Urothelium cell line (cell line): ENCODE measurements around the gene CHTF18.
A peak's percentile ranks its signal among the peaks of the same experiment; 100 is the strongest.
"Not testable (repeated sequence)": the region's sequence is repeated elsewhere in the genome, so short reads cannot be mapped to it uniquely, and the experiment has no call there.

Experiments used
- DNase-seq: peaks from one replicate; pipeline ENCODE4 v3.0.0; 2011; ENCODE audit warnings: low spot score, mixed read lengths
- FAIRE-seq: peaks from 2 replicates; lab custom pipeline; 2011; peaks lifted over from hg19 to GRCh38; lab: Jason Lieb, UNC

The CHTF18 gene

GRCh38 chr16:788399-789126 is at the start of gene CHTF18:
Gene CHTF18, plus strand, starts transcription at chr16:788620. Its CDS starts 65 bp downstream, at chr16:788685.
- FAIRE-seq = peak; percentile 94

GRCh38 chr16:739560-740458 is 48.6 kb upstream of the CHTF18 start:
- no peak for DNase-seq
- no peak for FAIRE-seq

More at GRCh38 chr16:788399-789126, at the start of gene CHTF18:
- peak; percentile 99 for DNase-seq

DNA sequence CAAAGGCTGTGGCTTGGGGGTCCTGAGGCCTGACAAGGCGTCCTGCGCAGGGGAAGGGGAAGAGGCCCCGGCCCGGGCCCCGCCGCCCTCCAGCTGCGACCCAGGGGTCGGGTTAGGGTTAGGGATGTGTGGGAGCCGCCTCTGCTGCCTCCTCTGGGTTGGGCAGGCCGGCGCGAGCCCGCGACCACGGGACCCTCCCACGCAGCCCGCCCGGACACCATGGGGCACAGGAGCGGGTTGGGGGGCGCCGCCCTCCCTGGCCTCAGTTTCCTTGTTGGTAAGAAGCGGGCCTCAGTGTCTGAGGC is 48.0 kb upstream of the CHTF18 start:
- FAIRE-seq = no peak
- DNase-seq = no peak

- DNase-seq (peak; percentile 93), FAIRE-seq (peak; percentile 77)
Observed at GRCh38 chr16:740764-741505, 47.5 kb upstream of the CHTF18 start, which contains the start of gene CIAO3. Gene CIAO3, minus strand, starts transcription at chr16:740997. Its CDS starts 12 bp downstream, at chr16:740985.

DNA sequence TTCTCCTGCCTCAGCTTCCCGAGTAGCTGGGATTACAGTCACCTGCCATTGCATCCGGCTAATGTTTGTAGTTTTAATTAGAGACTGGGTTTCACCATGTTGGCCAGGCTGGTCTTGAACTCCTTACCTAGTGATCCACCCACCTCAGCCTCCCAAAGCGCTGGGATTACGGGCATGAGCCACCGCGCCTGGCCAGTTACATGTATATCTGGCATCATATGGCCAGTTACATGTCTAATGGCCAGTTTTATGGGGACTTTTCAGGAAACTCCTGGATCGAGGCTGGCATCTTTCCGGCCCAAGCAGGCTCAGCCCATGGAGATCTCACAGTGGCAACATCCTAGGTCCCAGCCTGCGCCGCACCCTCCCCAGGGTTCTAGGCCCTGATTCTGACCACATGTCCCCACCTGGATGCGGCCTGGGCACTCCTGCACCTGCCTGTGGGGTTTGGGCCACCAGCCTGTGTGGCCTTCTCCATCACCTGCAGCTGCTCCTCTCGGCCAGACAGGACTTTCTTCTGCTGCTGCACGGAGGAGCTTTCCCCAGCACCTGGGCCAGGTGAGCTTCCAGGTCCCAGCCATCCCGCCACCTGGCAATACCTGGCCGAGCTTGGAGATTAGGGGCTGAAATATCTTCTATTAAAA is 46.3 kb upstream of the CHTF18 start:
- no peak for FAIRE-seq
- DNase-seq = no peak

- not testable (repeated sequence) for DNase-seq, FAIRE-seq
Observed at GRCh38 chr16:742894-743293, 45.5 kb upstream of the CHTF18 start.

- FAIRE-seq = no peak
Observed at GRCh38 chr16:743794-744500, 44.5 kb upstream of the CHTF18 start.

GRCh38 chr16:745739-746138 is 42.7 kb upstream of the CHTF18 start:
- DNase-seq (peak; percentile 68), FAIRE-seq (peak; percentile 9)

More at GRCh38 chr16:743794-744500, 44.5 kb upstream of the CHTF18 start:
- no peak for DNase-seq

GRCh38 chr16:746637-747036 is 41.8 kb upstream of the CHTF18 start:
- FAIRE-seq (no peak), DNase-seq (no peak)

GRCh38 chr16:747978-748746 is 40.3 kb upstream of the CHTF18 start:
- FAIRE-seq = no peak
- DNase-seq = no peak

DNA sequence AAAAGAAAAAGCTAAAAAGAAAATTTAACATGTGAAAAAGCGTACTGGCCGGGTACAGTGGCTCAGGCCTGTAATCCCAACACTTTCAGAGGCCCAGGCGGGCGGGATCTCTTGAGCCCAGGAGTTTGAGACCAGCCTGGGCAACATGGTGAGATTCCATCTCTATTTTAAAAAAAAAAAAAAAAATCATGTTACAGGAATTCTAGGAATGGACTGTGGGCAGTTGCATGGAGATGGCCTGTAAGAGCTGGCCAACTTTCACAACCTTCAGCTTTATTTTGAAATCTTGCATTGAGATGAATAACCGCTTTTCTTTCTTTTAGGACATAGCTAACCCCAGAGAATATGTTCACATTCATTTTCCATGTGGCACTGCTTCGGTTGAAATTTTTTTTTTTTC is 39.4 kb upstream of the CHTF18 start:
- no peak for FAIRE-seq
- no peak for DNase-seq

DNA sequence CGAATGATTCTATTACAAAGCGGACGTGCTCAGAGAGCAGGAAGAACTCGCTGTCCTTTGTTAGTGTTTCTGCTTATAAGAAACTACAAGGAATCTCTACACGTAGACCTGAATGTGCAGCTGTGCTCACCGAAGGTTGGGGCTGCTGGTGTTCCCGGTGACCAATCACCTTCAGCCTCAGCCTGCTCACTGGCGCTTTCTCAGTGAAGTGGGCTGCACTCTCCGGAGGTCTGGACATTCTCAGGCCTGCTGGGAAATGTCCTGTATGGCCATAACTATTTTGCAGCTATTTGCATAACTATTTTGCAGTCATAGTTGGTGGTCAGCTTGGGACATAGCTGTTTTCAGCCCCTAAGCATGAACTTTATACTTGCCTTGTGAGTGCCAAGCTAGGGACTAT is 37.9 kb upstream of the CHTF18 start:
- no peak for FAIRE-seq

GRCh38 chr16:751152-752006 is 37.0 kb upstream of the CHTF18 start:
- FAIRE-seq (no peak), DNase-seq (no peak)

More for the DNA sequence above, 37.9 kb upstream of the CHTF18 start:
- DNase-seq = no peak

DNA sequence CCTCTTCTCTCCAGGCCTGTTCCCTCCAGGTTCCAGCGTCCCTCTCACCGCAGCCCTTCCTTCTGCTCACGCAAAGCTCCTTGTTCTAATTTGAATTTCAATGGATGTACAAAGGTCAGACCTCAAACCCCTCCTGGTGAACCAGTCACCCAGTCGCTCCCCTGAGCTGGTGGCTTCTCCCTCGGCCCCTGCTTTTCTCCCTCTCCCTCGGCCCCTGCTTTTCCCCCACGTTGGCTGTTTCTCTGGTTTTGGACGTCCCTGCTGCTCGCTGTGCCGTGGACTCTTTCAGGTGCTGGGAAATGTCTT is 36.5 kb upstream of the CHTF18 start:
- FAIRE-seq (no peak), DNase-seq (no peak)

- DNase-seq = not testable (repeated sequence)
Observed at GRCh38 chr16:754121-754607, 34.3 kb upstream of the CHTF18 start.

DNA sequence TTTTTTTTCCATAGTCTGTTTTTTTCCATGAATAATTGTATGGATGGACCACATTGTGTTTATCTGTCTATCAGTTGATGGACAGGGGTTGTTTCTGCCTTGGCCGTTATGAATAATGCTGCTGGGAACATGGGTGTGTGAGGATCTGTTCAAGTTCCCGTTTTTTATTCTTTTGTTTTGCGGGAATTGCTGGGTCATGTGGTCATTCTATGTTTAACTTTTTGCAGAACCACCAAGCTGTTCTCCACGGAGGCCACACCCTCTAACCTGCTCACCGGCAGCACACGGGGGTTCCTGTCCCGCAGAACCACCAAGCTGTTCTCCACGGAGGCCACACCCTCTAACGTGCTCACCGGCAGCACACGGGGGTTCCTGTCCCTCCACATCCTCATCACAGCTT is 33.8 kb upstream of the CHTF18 start:
- DNase-seq = no peak
- no peak for FAIRE-seq

More at GRCh38 chr16:754121-754607, 34.3 kb upstream of the CHTF18 start:
- FAIRE-seq = not testable (repeated sequence)

DNA sequence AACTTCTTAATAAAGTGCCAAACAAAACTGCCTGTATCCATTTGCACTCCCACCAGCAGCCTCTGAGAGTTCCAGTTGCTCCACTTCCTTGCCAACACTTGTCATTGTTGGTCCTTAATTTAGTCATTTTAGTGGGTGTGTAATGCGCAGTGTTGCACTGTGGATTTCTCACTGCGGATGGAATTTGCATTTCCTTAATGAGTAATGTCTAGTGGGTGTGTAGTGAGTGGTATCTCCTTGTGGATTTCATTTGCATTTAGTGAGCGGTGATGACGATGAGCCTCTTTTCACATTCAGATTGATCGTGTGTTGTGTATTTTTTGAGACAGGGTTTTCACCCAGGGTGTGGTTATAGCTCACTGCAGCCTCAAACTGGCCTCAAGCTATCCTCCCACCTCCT is 32.0 kb upstream of the CHTF18 start:
- DNase-seq = no peak
- no peak for FAIRE-seq
